Activated CD8-positive, alpha-beta T cell treated with anti-CD3 and anti-CD28 coated beads for 36 hours (primary cell): Measurements from ENCODE around the gene CDKN1C. TPM values are rescaled to one million over a fixed set of nuclear protein-coding genes. Genes with fewer than 3 reads are reported as not detected.
A peak's percentile ranks its signal among the peaks of the same experiment; 100 is the strongest.

ENCODE experiments used
- ATAC-seq: fragments of 200-7000 bp; cut with Tn5 transposase; one replicate; pipeline ENCODE4 v1.10.0; 2021; ENCODE audit warnings: mild to moderate bottlenecking, moderate library complexity
- CTCF ChIA-PET: fragments of 350-600 bp; sonication (Branson Sonifier 250); formaldehyde crosslinking; loops from one replicate; lab custom pipeline; 2021; ENCODE audit warnings: antibody characterized with exemption; lab: Charles Lee
- POLR2A ChIA-PET: fragments of 350-600 bp; sonication (Branson Sonifier 250); formaldehyde crosslinking; loops from one replicate; lab custom pipeline; 2021; ENCODE audit warnings: antibody characterized with exemption; lab: Charles Lee
- DNase-seq: peaks from one replicate; pipeline ENCODE4 v3.0.0-alpha.2; 2020
- H3K27ac Mint-ChIP-seq: one replicate; pipeline ENCODE4 v1.8.0; 2021; ENCODE audit warnings: mild to moderate bottlenecking, mixed read lengths
- H3K27me3 Mint-ChIP-seq: one replicate; pipeline ENCODE4 v1.8.0; 2021; ENCODE audit warnings: mixed read lengths
- H3K36me3 Mint-ChIP-seq: one replicate; pipeline ENCODE4 v1.8.0; 2021; ENCODE audit warnings: low read depth, mixed read lengths
- H3K4me1 Mint-ChIP-seq: one replicate; pipeline ENCODE4 v1.8.0; 2021; ENCODE audit warnings: low read depth, mixed read lengths
- H3K4me3 Mint-ChIP-seq: one replicate; pipeline ENCODE4 v1.8.0; 2021; ENCODE audit warnings: mild to moderate bottlenecking, moderate library complexity, mixed read lengths
- H3K9me3 Mint-ChIP-seq: one replicate; pipeline ENCODE4 v1.8.0; 2021; ENCODE audit warnings: mixed read lengths
- intact Hi-C: fragments of 100-400 bp; cut with micrococcal nuclease; formaldehyde crosslinking; loops from one replicate; pipeline ENCODE4 v1.10.0; 2022
- total RNA-seq, 2 experiments: library from RNA; stranded (reverse); gene quantifications; one replicate each; pipeline ENCODE4 v1.2.3, GENCODE V29; 2021
- TF ChIP-seq, protein P1 (sequence below): fragments of 200-600 bp; IDR thresholded peaks from one replicate; pipeline ENCODE4 v1.8.0; 2022; ENCODE audit warnings: antibody characterized with exemption, mild to moderate bottlenecking

The CDKN1C gene
- total RNA-seq, 2 experiments from 2014 or later: 1.6 TPM

GRCh38 chr11:2846056-2846455, 39.5 kb downstream of the CDKN1C start:
- POLR2A ChIA-PET: no interaction called here
- ATAC-seq: no peak
- H3K9me3 Mint-ChIP-seq: no peaks in the 10 kb centered on the region
- TF ChIP-seq, protein P1, sequence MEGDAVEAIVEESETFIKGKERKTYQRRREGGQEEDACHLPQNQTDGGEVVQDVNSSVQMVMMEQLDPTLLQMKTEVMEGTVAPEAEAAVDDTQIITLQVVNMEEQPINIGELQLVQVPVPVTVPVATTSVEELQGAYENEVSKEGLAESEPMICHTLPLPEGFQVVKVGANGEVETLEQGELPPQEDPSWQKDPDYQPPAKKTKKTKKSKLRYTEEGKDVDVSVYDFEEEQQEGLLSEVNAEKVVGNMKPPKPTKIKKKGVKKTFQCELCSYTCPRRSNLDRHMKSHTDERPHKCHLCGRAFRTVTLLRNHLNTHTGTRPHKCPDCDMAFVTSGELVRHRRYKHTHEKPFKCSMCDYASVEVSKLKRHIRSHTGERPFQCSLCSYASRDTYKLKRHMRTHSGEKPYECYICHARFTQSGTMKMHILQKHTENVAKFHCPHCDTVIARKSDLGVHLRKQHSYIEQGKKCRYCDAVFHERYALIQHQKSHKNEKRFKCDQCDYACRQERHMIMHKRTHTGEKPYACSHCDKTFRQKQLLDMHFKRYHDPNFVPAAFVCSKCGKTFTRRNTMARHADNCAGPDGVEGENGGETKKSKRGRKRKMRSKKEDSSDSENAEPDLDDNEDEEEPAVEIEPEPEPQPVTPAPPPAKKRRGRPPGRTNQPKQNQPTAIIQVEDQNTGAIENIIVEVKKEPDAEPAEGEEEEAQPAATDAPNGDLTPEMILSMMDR: no peak
- no peaks in the 10 kb centered on the region for H3K27me3 Mint-ChIP-seq
- intact Hi-C loops: no loop called here
- CTCF ChIA-PET: no interaction called here
- peaks cover 3% of the 10 kb centered on the region for H3K4me1 Mint-ChIP-seq
- no peaks in the 10 kb centered on the region for H3K36me3 Mint-ChIP-seq
- DNase-seq: no peak
- H3K27ac Mint-ChIP-seq: no peak overlapping the region
- H3K4me3 Mint-ChIP-seq: no peak overlapping the region

DNA sequence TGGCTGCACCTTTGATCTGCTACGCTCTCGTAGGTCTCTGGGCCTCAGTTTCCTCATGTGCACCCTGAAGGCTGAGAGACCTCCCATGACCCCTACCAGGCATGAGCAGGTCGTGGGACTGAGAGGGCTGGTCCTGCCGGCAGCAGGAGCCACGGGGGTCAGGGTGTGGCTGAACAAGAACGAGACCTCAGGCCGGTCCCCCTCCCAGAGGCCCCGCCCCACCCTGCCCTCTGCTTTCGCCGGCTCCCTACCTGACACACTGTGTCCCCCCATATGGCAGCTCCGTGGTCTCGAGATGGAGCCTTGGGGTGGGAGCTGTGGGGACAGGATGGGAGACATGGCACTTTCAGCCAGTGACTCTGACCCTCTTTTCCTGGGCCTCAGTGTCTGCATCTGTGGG, 40.6 kb downstream of the CDKN1C start:
- no peak for DNase-seq

GRCh38 chr11:2844116-2844842, 41.3 kb downstream of the CDKN1C start:
- Mint-ChIP-seq H3K4me1 (peaks cover 3% of the 10 kb centered on the region), H3K9me3 (no peaks in the 10 kb centered on the region), H3K27me3 (no peaks in the 10 kb centered on the region), H3K27ac (no peak overlapping the region), H3K4me3 (no peak overlapping the region), H3K36me3 (no peaks in the 10 kb centered on the region)
- DNase-seq (peak; percentile 18), ATAC-seq (peak; percentile 53)
- CTCF ChIA-PET: no interaction called here
- POLR2A ChIA-PET: no interaction called here
- intact Hi-C loops: no loop called here
- TF ChIP-seq, protein P1: no peak

More for the DNA sequence above, 40.6 kb downstream of the CDKN1C start:
- TF ChIP-seq, protein P1: no peak
- Mint-ChIP-seq H3K36me3 (no peaks in the 10 kb centered on the region), H3K4me1 (peaks cover 3% of the 10 kb centered on the region), H3K27me3 (no peaks in the 10 kb centered on the region), H3K4me3 (no peak overlapping the region), H3K9me3 (no peaks in the 10 kb centered on the region), H3K27ac (no peak overlapping the region)
- intact Hi-C loops: no loop called here
- CTCF ChIA-PET: no interaction called here
- ATAC-seq: no peak
- POLR2A ChIA-PET: no interaction called here

GRCh38 chr11:2843551-2843950, 42.0 kb downstream of the CDKN1C start:
- Mint-ChIP-seq H3K27ac (no peak overlapping the region), H3K36me3 (no peaks in the 10 kb centered on the region), H3K4me1 (peaks cover 3% of the 10 kb centered on the region), H3K9me3 (no peaks in the 10 kb centered on the region), H3K4me3 (no peak overlapping the region), H3K27me3 (no peaks in the 10 kb centered on the region)
- intact Hi-C loops: no loop called here
- no peak for ATAC-seq
- ChIA-PET POLR2A (no interaction called here), CTCF (no interaction called here)
- no peak for DNase-seq
- TF ChIP-seq, protein P1: no peak

DNA sequence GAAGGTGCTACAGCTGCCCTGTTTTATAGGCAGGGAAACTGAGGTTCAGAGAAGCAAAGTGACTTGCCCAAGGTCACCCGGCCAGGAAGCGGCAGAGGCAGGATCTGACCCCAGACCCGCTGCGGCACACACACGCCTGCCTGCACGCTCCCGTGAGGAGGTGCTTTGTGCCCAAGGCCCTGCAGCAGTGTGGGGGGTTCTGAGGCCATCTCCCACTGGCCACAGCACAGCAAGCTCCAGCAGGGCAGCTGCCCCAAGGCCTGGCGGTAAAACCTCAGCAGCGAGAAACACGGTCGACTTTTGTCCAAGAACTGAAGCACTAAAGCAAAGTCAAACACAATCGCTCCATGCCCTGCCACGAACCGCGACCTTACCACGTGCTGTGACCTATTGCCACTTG, 42.7 kb downstream of the CDKN1C start:
- H3K27me3 Mint-ChIP-seq: no peaks in the 10 kb centered on the region
- POLR2A ChIA-PET: no interaction called here
- no peaks in the 10 kb centered on the region for H3K36me3 Mint-ChIP-seq
- peaks cover 3% of the 10 kb centered on the region for H3K4me1 Mint-ChIP-seq
- no peak overlapping the region for H3K27ac Mint-ChIP-seq
- no peaks in the 10 kb centered on the region for H3K9me3 Mint-ChIP-seq
- CTCF ChIA-PET: no interaction called here
- ATAC-seq (no peak), DNase-seq (no peak)
- intact Hi-C loops: no loop called here
- no peak overlapping the region for H3K4me3 Mint-ChIP-seq
- TF ChIP-seq, protein P1: no peak
